ENCODE measurements around the gene MBD3L5.

DNA sequence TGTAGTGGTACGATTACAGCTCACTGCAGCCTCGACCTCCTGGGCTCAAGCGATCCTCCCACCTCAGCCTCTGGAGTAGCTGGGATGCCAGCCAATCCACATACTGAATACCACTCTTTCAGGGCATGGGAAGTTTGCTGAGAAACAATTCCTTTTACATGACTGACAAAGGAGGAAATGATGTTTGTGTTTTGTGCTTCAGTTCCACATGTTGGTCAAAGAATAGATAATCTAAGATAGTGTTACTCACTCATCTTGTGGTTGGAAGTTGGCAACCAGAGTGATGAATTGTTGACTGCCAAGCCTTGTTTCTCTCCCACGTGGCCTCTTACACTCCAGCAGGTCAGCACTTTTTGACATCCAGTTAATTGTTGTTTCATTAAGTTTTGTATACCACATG, 16.7 kb upstream of the MBD3L5 start:
- TF ChIP-seq, protein P1, sequence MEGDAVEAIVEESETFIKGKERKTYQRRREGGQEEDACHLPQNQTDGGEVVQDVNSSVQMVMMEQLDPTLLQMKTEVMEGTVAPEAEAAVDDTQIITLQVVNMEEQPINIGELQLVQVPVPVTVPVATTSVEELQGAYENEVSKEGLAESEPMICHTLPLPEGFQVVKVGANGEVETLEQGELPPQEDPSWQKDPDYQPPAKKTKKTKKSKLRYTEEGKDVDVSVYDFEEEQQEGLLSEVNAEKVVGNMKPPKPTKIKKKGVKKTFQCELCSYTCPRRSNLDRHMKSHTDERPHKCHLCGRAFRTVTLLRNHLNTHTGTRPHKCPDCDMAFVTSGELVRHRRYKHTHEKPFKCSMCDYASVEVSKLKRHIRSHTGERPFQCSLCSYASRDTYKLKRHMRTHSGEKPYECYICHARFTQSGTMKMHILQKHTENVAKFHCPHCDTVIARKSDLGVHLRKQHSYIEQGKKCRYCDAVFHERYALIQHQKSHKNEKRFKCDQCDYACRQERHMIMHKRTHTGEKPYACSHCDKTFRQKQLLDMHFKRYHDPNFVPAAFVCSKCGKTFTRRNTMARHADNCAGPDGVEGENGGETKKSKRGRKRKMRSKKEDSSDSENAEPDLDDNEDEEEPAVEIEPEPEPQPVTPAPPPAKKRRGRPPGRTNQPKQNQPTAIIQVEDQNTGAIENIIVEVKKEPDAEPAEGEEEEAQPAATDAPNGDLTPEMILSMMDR (IDR thresholded peaks at IDR 0.05) = no peak
- TF ChIP-seq POLR2A (IDR thresholded peaks at IDR 0.05) = no peak

All from testis (tissue), 2 donors.